Measurements from ENCODE around the gene ARL14EP.

ARL14EP gene

GRCh38 chr11:30326114-30326778 lies 3.3 kb downstream of the ARL14EP start:
- in situ Hi-C loops (cut with HindIII; ENCODE audit: low sequenced_read_pairs): no loop called here

GRCh38 chr11:30326906-30327305 lies 4.0 kb downstream of the ARL14EP start:
- in situ Hi-C loops (cut with HindIII; ENCODE audit: low sequenced_read_pairs): no loop called here

- in situ Hi-C loops (cut with HindIII; ENCODE audit: low sequenced_read_pairs): no loop called here
Observed at GRCh38 chr11:30328681-30329080, 5.8 kb downstream of the ARL14EP start.

GRCh38 chr11:30329150-30329940 lies 6.4 kb downstream of the ARL14EP start:
- in situ Hi-C loops (cut with HindIII; ENCODE audit: low sequenced_read_pairs): no loop called here

GRCh38 chr11:30333405-30333804 lies 10.5 kb downstream of the ARL14EP start:
- in situ Hi-C loops (cut with HindIII; ENCODE audit: low sequenced_read_pairs): no loop called here

GRCh38 chr11:30342736-30343166 lies 19.8 kb downstream of the ARL14EP start:
- in situ Hi-C loops (cut with HindIII; ENCODE audit: low sequenced_read_pairs): no loop called here

- in situ Hi-C loops (cut with HindIII; ENCODE audit: low sequenced_read_pairs): no loop called here
Observed at GRCh38 chr11:30344085-30344484, 21.2 kb downstream of the ARL14EP start.

GRCh38 chr11:30345644-30346043 lies 22.7 kb downstream of the ARL14EP start:
- in situ Hi-C loops (cut with HindIII; ENCODE audit: low sequenced_read_pairs): no loop called here

GRCh38 chr11:30346068-30346688 lies 23.3 kb downstream of the ARL14EP start:
- in situ Hi-C loops (cut with HindIII; ENCODE audit: low sequenced_read_pairs): no loop called here

- in situ Hi-C loops (cut with HindIII; ENCODE audit: low sequenced_read_pairs): no loop called here
Observed at GRCh38 chr11:30348035-30348434, 25.1 kb downstream of the ARL14EP start.

GRCh38 chr11:30349885-30350284 lies 27.0 kb downstream of the ARL14EP start:
- in situ Hi-C loops (cut with HindIII; ENCODE audit: low sequenced_read_pairs): no loop called here

GRCh38 chr11:30350384-30350783 lies 27.5 kb downstream of the ARL14EP start:
- in situ Hi-C loops (cut with HindIII; ENCODE audit: low sequenced_read_pairs): no loop called here

GRCh38 chr11:30351061-30351460 lies 28.2 kb downstream of the ARL14EP start:
- in situ Hi-C loops (cut with HindIII; ENCODE audit: low sequenced_read_pairs): no loop called here

GRCh38 chr11:30356391-30356790 lies 33.5 kb downstream of the ARL14EP start:
- in situ Hi-C loops (cut with HindIII; ENCODE audit: low sequenced_read_pairs): no loop called here

GRCh38 chr11:30357872-30358271 lies 35.0 kb downstream of the ARL14EP start:
- in situ Hi-C loops (cut with HindIII; ENCODE audit: low sequenced_read_pairs): no loop called here

- in situ Hi-C loops (cut with HindIII; ENCODE audit: low sequenced_read_pairs): no loop called here
Observed at GRCh38 chr11:30358536-30358935, 35.6 kb downstream of the ARL14EP start.

- in situ Hi-C loops (cut with HindIII; ENCODE audit: low sequenced_read_pairs): no loop called here
Observed at GRCh38 chr11:30360741-30361140, 37.8 kb downstream of the ARL14EP start.

- in situ Hi-C loops (cut with HindIII; ENCODE audit: low sequenced_read_pairs): no loop called here
Observed at GRCh38 chr11:30364139-30364836, 41.4 kb downstream of the ARL14EP start.

GRCh38 chr11:30364837-30365482 lies 42.1 kb downstream of the ARL14EP start:
- in situ Hi-C loops (cut with HindIII; ENCODE audit: low sequenced_read_pairs): no loop called here

- in situ Hi-C loops (cut with HindIII; ENCODE audit: low sequenced_read_pairs): no loop called here
Observed at GRCh38 chr11:30365793-30366517, 43.1 kb downstream of the ARL14EP start.

Data from DLD1 (cell line).